HUES64 (cell line): ENCODE data around the gene WNT9B.

Experiments
- H3K27ac ChIP-seq: 2 replicates; pipeline ENCODE4 v1.7.0; 2013; ENCODE audit warnings: low read depth, low read length, inconsistent platforms
- H3K27me3 ChIP-seq: 2 replicates; pipeline ENCODE4 v1.6.1; 2013; ENCODE audit warnings: mild to moderate bottlenecking, low read length; ENCODE audit not compliant: insufficient read depth
- H3K36me3 ChIP-seq: 2 replicates; pipeline ENCODE4 v1.6.1; 2013; ENCODE audit warnings: mild to moderate bottlenecking, low read length; ENCODE audit not compliant: insufficient read depth
- H3K4me1 ChIP-seq: 2 replicates; pipeline ENCODE4 v1.6.1; 2013; ENCODE audit warnings: mild to moderate bottlenecking, low read length, moderate library complexity; ENCODE audit not compliant: insufficient read depth
- H3K4me3 ChIP-seq: 2 replicates; pipeline ENCODE4 v1.5.1; 2013; ENCODE audit warnings: mild to moderate bottlenecking, low read length, moderate library complexity
- H3K9ac ChIP-seq: 2 replicates; pipeline ENCODE4 v1.6.1; 2013; ENCODE audit warnings: mild to moderate bottlenecking, low read depth, low read length
- H3K9me3 ChIP-seq: 2 replicates; pipeline ENCODE4 v1.6.1; 2013; ENCODE audit warnings: low read depth, low read length; ENCODE audit not compliant: insufficient read depth
- WGBS: fragments of 150-250, 120-280 bp; methylation state at CpG from one replicate; pipeline ENCODE4 v1.1.7; 2013; ENCODE audit warnings: missing lambda C conversion rate; 5-methylcytosine and 5-hydroxymethylcytosine counted together

Gene WNT9B

GRCh38 chr17:46815474-46816353 is 35.7 kb upstream of the WNT9B start:
- no peak overlapping the region for H3K27ac ChIP-seq
- no peak overlapping the region for H3K4me3 ChIP-seq
- H3K4me1 ChIP-seq = peaks cover 52% of the 10 kb centered on the region
- H3K9ac ChIP-seq = no peak overlapping the region
- H3K9me3 ChIP-seq = no peaks in the 10 kb centered on the region
- 76% methylated on average over 12 of the region's 12 CpGs for WGBS
- peaks cover 59% of the 10 kb centered on the region for H3K27me3 ChIP-seq
- H3K36me3 ChIP-seq = no peaks in the 10 kb centered on the region

- WGBS = 5% methylated on average over 21 of the region's 22 CpGs
- Histone ChIP-seq H3K9me3 (no peaks in the 10 kb centered on the region), H3K4me1 (peaks cover 60% of the 10 kb centered on the region), H3K9ac (peak overlapping the region; percentile 24; the same call in 1 of the 2 replicates), H3K27me3 (peaks cover 75% of the 10 kb centered on the region), H3K27ac (no peak overlapping the region), H3K36me3 (no peaks in the 10 kb centered on the region), H3K4me3 (peak overlapping the region; percentile 64)
These were observed 34.1 kb upstream of the WNT9B start for GRCh38 chr17:46817151-46817900.

GRCh38 chr17:46817901-46818209 is 33.5 kb upstream of the WNT9B start:
- Histone ChIP-seq H3K4me3 (peak overlapping the region; percentile 64), H3K36me3 (no peaks in the 10 kb centered on the region), H3K27ac (no peak overlapping the region), H3K9me3 (no peaks in the 10 kb centered on the region), H3K9ac (no peak overlapping the region), H3K27me3 (peaks cover 79% of the 10 kb centered on the region), H3K4me1 (peaks cover 56% of the 10 kb centered on the region)
- under 1% methylated on average over 5 of the region's 5 CpGs for WGBS

GRCh38 chr17:46818316-46818928 is 33.0 kb upstream of the WNT9B start, which contains the start of gene WNT3:
WNT3 (minus strand) TSS chr17:46818692; CDS start chr17:46818597, 95 bp downstream.
- H3K9ac ChIP-seq = peak within 1 kb of the TSS; percentile 34
- H3K27me3 ChIP-seq = peaks cover 79% of the 10 kb centered on the region
- WGBS = under 1% methylated on average over 46 of the region's 47 CpGs
- no peaks in the 10 kb centered on the region for H3K36me3 ChIP-seq
- H3K9me3 ChIP-seq = no peaks in the 10 kb centered on the region
- H3K4me3 ChIP-seq = peak within 1 kb of the TSS; percentile 64
- peaks cover 53% of the 10 kb centered on the region for H3K4me1 ChIP-seq
- peak within 1 kb of the TSS; percentile 51 for H3K27ac ChIP-seq

GRCh38 chr17:46818929-46819859 is 32.2 kb upstream of the WNT9B start:
- H3K36me3 ChIP-seq = no peaks in the 10 kb centered on the region
- under 1% methylated on average over 72 of the region's 72 CpGs for WGBS
- H3K9me3 ChIP-seq = no peaks in the 10 kb centered on the region
- H3K27ac ChIP-seq = peak overlapping the region; percentile 51
- peaks cover 46% of the 10 kb centered on the region for H3K4me1 ChIP-seq
- H3K27me3 ChIP-seq = peaks cover 79% of the 10 kb centered on the region
- peak overlapping the region; percentile 34 for H3K9ac ChIP-seq
- H3K4me3 ChIP-seq = peak overlapping the region; percentile 64

GRCh38 chr17:46819906-46820351 is 31.5 kb upstream of the WNT9B start:
- peaks cover 82% of the 10 kb centered on the region for H3K27me3 ChIP-seq
- H3K36me3 ChIP-seq = no peaks in the 10 kb centered on the region
- no peaks in the 10 kb centered on the region for H3K9me3 ChIP-seq
- H3K4me3 ChIP-seq = peak overlapping the region; percentile 64
- H3K9ac ChIP-seq = peak overlapping the region; percentile 34; the same call in 1 of the 2 replicates
- H3K4me1 ChIP-seq = peaks cover 41% of the 10 kb centered on the region
- WGBS = 2% methylated on average over 24 of the region's 24 CpGs
- H3K27ac ChIP-seq = peak overlapping the region; percentile 51; the same call in 1 of the 2 replicates

- Histone ChIP-seq H3K4me1 (peaks cover 38% of the 10 kb centered on the region), H3K27ac (no peak overlapping the region), H3K9ac (no peak overlapping the region), H3K9me3 (no peaks in the 10 kb centered on the region), H3K4me3 (peak overlapping the region; percentile 64), H3K27me3 (peaks cover 75% of the 10 kb centered on the region), H3K36me3 (no peaks in the 10 kb centered on the region)
- 37% methylated on average over 13 of the region's 13 CpGs for WGBS
These were observed 30.6 kb upstream of the WNT9B start for GRCh38 chr17:46820592-46821450.

GRCh38 chr17:46821482-46822387 is 29.6 kb upstream of the WNT9B start:
- Histone ChIP-seq H3K27me3 (peaks cover 65% of the 10 kb centered on the region), H3K9ac (no peak overlapping the region), H3K36me3 (no peaks in the 10 kb centered on the region), H3K27ac (no peak overlapping the region), H3K4me1 (peaks cover 29% of the 10 kb centered on the region), H3K9me3 (no peaks in the 10 kb centered on the region), H3K4me3 (peak overlapping the region; percentile 36)
- WGBS = 6% methylated on average over 31 of the region's 31 CpGs

- Histone ChIP-seq H3K9ac (no peak overlapping the region), H3K4me3 (0 out of 2 replicates have a peak overlapping the region, but pooled peaks have one; percentile 36), H3K4me1 (peaks cover 22% of the 10 kb centered on the region), H3K9me3 (no peaks in the 10 kb centered on the region), H3K27me3 (peaks cover 58% of the 10 kb centered on the region), H3K27ac (no peak overlapping the region), H3K36me3 (no peaks in the 10 kb centered on the region)
- WGBS = 65% methylated on average over 35 of the region's 35 CpGs
These were observed 28.9 kb upstream of the WNT9B start for GRCh38 chr17:46822388-46822921.
